ENCODE measurements around the gene KRTAP4-7. TPM values are rescaled to one million over a fixed set of nuclear protein-coding genes. Genes with fewer than 3 reads are reported as not detected.
"Not testable (repeated sequence)": the region's sequence is repeated elsewhere in the genome, so short reads cannot be mapped to it uniquely, and the experiment has no call there.

The KRTAP4-7 gene
- total RNA-seq, 1 donor from 2014 or later = not detected

DNA sequence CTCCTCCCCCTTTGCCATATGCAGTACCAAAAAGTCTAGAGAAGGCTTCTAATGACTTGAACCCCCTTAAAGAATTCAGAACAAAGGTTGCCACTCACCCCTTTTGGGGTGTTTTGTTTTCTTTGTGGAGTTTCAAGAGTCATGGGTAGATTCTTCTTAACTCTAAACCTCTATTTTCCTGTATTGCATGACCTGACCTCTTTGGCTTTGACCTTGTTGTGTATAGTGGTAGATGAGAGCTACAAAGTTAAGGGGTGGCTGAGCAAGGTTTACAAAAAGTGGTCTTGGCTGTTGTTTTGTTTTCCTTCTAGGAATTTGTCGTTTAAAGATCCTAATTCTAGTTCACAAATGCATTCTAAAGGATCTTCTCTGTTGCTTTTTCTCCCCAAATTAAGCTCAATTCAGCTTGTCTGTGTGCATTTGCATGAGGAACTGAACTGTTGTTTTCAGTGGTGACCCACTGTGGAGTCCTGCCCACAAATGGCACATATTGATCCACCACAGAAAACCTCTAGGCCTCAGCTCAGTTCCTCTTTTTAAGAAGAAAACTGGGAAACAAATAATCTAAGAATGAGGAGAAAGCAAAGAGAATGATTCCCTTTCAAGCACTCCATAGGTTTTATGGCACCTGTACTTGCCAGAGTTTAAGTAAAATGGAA lies 24.9 kb downstream of the KRTAP4-7 start:
- DNase-seq (ENCODE audit: low read depth, low spot score) = not testable (repeated sequence)

GRCh38 chr17:41111151-41111885 lies 27.4 kb downstream of the KRTAP4-7 start:
- no peak for DNase-seq (ENCODE audit: low read depth, low spot score)

GRCh38 chr17:41116297-41116696 lies 32.3 kb downstream of the KRTAP4-7 start:
- no peak for DNase-seq (ENCODE audit: low read depth, low spot score)

DNA sequence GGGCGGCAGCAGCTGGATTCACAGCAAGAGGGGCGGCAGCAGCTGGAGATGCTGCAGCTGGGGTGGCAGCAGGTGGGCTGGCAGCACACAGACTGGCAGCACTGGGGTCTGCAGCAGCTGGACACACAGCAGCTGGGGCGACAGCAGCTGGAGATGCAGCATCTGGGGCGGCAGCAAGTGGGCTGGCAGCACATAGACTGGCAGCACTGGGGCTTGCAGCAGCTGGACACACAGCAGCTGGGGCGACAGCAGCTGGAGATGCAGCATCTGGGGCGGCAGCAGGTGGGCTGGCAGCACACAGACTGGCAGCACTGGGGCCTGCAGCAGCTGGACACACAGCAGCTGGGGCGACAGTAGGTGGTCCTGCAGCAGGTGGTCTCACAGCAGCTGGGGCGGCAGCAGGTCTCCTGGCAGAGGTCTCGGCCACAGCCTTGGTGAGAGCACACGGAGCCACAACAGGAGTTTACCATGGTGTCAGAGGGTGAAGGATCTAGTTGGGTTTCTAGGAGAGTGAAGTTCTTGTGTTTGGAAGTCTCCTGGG lies 34.0 kb downstream of the KRTAP4-7 start, which contains the start of gene KRTAP4-11:
TSS of gene KRTAP4-11 (minus strand) at position 528 of the 541 bp plus-strand sequence. CDS start at position 470, 58 bp downstream.
- not testable (repeated sequence) for DNase-seq (ENCODE audit: low read depth, low spot score)

GRCh38 chr17:41118721-41119120 lies 34.8 kb downstream of the KRTAP4-7 start:
- DNase-seq (ENCODE audit: low read depth, low spot score) = no peak

DNA sequence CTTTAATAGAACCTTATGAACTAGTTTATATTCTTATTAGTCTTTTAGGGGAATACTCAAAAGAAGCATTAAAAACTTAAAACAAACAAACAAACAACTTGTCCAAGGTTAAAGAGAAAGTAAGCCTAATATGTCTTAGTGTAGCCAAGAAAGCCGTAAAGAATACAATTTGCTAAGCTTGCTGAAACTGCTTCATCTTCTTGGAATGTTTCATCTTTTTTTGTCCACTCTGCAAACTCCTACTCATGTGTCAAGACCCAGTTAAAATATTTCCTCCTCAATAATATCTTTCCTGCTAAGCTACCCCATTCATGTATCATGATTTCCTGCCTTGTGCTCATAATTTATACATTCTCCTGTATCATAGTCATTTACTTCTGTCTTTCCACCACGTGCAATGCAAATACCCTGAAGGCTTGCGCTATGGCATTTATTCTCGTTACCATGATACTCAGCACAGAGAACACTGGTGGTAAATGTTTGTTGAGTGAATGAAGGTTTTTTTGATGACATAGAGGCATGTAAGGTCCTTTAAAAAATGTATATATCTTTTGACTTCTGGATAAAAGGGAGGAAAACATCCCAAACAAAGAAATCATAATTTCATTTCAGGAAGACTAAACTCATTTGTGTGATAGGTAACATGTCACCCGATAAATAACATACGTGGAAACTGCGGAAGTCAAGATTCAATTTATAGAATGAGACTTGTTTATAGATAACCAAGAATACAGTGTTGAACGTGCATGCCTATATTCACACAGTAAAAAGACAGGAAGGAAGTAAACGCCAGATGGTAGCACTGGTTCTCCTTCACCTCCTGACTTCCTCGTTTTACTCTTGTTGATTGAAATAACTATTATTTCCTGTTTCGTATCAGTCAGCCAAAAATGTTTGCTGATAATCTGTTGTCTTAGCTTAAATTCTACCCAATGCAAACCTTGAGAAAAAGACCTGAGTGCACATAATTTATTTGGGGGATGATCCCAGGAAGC lies 36.0 kb downstream of the KRTAP4-7 start:
- DNase-seq (ENCODE audit: low read depth, low spot score) = peak; percentile 4

- DNase-seq (ENCODE audit: low read depth, low spot score) = no peak
Measured at GRCh38 chr17:41121742-41122141, 37.8 kb downstream of the KRTAP4-7 start.

GRCh38 chr17:41123292-41123990 lies 39.5 kb downstream of the KRTAP4-7 start:
- not testable (repeated sequence) for DNase-seq (ENCODE audit: low read depth, low spot score)

GRCh38 chr17:41123991-41124371 lies 40.0 kb downstream of the KRTAP4-7 start, which contains the start of gene KRTAP4-12:
KRTAP4-12 (minus strand) TSS chr17:41124182; CDS start chr17:41124122, 60 bp downstream.
- DNase-seq (ENCODE audit: low read depth, low spot score) = not testable (repeated sequence)

DNA sequence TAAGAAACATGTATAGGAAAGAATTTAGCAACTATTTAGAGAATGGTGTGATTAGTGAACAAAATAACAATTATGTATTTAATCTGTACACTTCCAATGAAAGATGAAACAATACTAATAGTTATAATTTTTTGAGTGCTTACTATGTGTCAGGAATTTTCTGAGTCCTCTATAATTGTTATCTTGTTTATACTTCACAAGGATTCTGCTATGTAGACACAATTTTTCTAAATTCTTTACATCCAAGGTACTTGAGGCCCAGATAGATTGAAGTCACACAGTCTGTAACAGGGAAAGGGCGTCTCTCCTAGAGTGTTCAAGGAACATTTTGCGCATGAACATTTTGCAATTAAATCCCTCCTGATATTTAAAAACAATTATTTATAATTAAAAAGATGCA lies 41.1 kb downstream of the KRTAP4-7 start:
- no peak for DNase-seq (ENCODE audit: low read depth, low spot score)

GRCh38 chr17:41126412-41126811 lies 42.5 kb downstream of the KRTAP4-7 start:
- no peak for DNase-seq (ENCODE audit: low read depth, low spot score)

DNA sequence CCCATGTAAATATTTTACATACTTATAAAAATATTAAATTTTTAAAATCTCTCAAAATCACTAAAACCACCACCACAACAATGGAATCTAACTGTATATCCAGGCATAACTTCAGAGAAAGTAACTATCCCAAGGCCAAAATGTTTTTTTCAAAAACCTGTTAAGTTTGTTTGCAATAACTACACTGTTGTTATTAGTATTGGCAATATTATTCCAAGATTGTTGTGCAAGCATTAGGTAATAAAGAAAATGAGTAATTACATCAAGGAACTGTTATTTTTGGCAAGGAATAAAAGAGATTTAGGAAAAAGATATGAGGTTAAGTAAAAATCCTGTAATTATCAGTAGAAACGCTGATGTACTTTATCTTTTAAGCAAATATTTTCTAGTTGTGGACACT lies 43.4 kb downstream of the KRTAP4-7 start:
- DNase-seq (ENCODE audit: low read depth, low spot score) = no peak

GRCh38 chr17:41131979-41132378 lies 48.0 kb downstream of the KRTAP4-7 start:
- DNase-seq (ENCODE audit: low read depth, low spot score) = no peak

GRCh38 chr17:41133880-41134735 lies 50.2 kb downstream of the KRTAP4-7 start:
- DNase-seq (ENCODE audit: low read depth, low spot score) = no peak

Other genes starting within 250 kb of the KRTAP4-7 start
- gene KRT12, start 216.9 kb upstream of the KRTAP4-7 start, total RNA-seq = not detected in 2 replicates
- not detected in 2 replicates for gene KRT20, start 198.9 kb upstream of the KRTAP4-7 start, total RNA-seq
- not detected in 2 replicates for gene KRT23, start 146.5 kb upstream of the KRTAP4-7 start, total RNA-seq
- not detected in 2 replicates for gene KRT39, start 117.2 kb upstream of the KRTAP4-7 start, total RNA-seq
- not detected in 2 replicates for gene KRT40, start 99.8 kb upstream of the KRTAP4-7 start, total RNA-seq
- gene KRTAP3-3, start 90.0 kb upstream of the KRTAP4-7 start, total RNA-seq = not detected in 2 replicates
- not detected in 2 replicates for gene KRTAP3-2, start 84.2 kb upstream of the KRTAP4-7 start, total RNA-seq
- gene KRTAP3-1, start 75.0 kb upstream of the KRTAP4-7 start, total RNA-seq = not detected in 2 replicates
- not detected in 2 replicates for gene KRTAP1-5, start 56.9 kb upstream of the KRTAP4-7 start, total RNA-seq
- not detected in 2 replicates for gene KRTAP1-4, start 54.0 kb upstream of the KRTAP4-7 start, total RNA-seq
- gene KRTAP1-3, start 49.3 kb upstream of the KRTAP4-7 start, total RNA-seq = not detected in 2 replicates
- gene KRTAP1-1, start 42.7 kb upstream of the KRTAP4-7 start, total RNA-seq = not detected in 2 replicates
- gene KRTAP2-1, start 36.8 kb upstream of the KRTAP4-7 start, total RNA-seq = not detected in 2 replicates
- gene KRTAP2-2, start 28.9 kb upstream of the KRTAP4-7 start, total RNA-seq = not detected in 2 replicates
- gene KRTAP2-3, start 24.0 kb upstream of the KRTAP4-7 start, total RNA-seq = not detected in 2 replicates
- gene KRTAP2-4, start 18.3 kb upstream of the KRTAP4-7 start, total RNA-seq = not detected in 2 replicates
- not detected in 2 replicates for gene KRTAP4-8, start 14.0 kb downstream of the KRTAP4-7 start, total RNA-seq
- gene KRTAP4-16, start 18.1 kb downstream of the KRTAP4-7 start, total RNA-seq = not detected in 2 replicates
- gene KRTAP4-9, start 21.2 kb downstream of the KRTAP4-7 start, total RNA-seq = not detected in 2 replicates
- gene KRTAP4-11, start 34.2 kb downstream of the KRTAP4-7 start, total RNA-seq = not detected in 2 replicates
- not detected in 2 replicates for gene KRTAP4-12, start 40.0 kb downstream of the KRTAP4-7 start, total RNA-seq
- gene KRTAP4-6, start 56.4 kb downstream of the KRTAP4-7 start, total RNA-seq = not detected in 2 replicates
- not detected in 2 replicates for gene KRTAP4-5, start 65.7 kb downstream of the KRTAP4-7 start, total RNA-seq
- not detected in 2 replicates for gene KRTAP4-4, start 76.6 kb downstream of the KRTAP4-7 start, total RNA-seq
- not detected in 2 replicates for gene KRTAP4-3, start 84.1 kb downstream of the KRTAP4-7 start, total RNA-seq
- not detected in 2 replicates for gene KRTAP4-2, start 94.1 kb downstream of the KRTAP4-7 start, total RNA-seq
- gene KRTAP4-1, start 100.8 kb downstream of the KRTAP4-7 start, total RNA-seq = not detected in 2 replicates
- gene KRTAP9-1, start 105.7 kb downstream of the KRTAP4-7 start, total RNA-seq = not detected in 2 replicates
- not detected in 2 replicates for gene KRTAP9-2, start 142.5 kb downstream of the KRTAP4-7 start, total RNA-seq
- gene KRTAP9-3, start 148.3 kb downstream of the KRTAP4-7 start, total RNA-seq = not detected in 2 replicates
- gene KRTAP9-8, start 153.8 kb downstream of the KRTAP4-7 start, total RNA-seq = not detected in 2 replicates
- not detected in 2 replicates for gene KRTAP9-4, start 165.5 kb downstream of the KRTAP4-7 start, total RNA-seq
- not detected in 2 replicates for gene KRTAP9-9, start 171.2 kb downstream of the KRTAP4-7 start, total RNA-seq
- not detected in 2 replicates for gene KRTAP9-6, start 181.2 kb downstream of the KRTAP4-7 start, total RNA-seq
- gene KRTAP9-7, start 191.5 kb downstream of the KRTAP4-7 start, total RNA-seq = not detected in 2 replicates
- gene KRTAP29-1, start 218.7 kb downstream of the KRTAP4-7 start, total RNA-seq = not detected in 2 replicates
- not detected in 2 replicates for gene KRTAP16-1, start 225.2 kb downstream of the KRTAP4-7 start, total RNA-seq
- not detected in 2 replicates for gene KRTAP17-1, start 231.6 kb downstream of the KRTAP4-7 start, total RNA-seq

Data from pulmonary artery endothelial cell (primary cell).